HepG2 (cell line): ENCODE data around the gene NFATC4. TPM values are rescaled to one million over a fixed set of nuclear protein-coding genes. Genes with fewer than 3 reads are reported as not detected.

ENCODE experiments used
- ATAC-seq: fragments of 200-7000 bp; cut with Tn5 transposase; 3 replicates; pipeline ENCODE4 v1.9.1; 2020; ENCODE audit warnings: mild to moderate bottlenecking, moderate library complexity
- BruUV-seq: library from RNA; stranded (reverse); fragments of 400-500 nt; replicated peaks from 2 replicates; lab custom pipeline; 2021; lab: Mats Ljungman, UMichigan
- CTCF ChIA-PET: fragments of 300-600 bp; formaldehyde crosslinking; extraction: SDS; loops from one replicate; lab custom pipeline; 2021; ENCODE audit warnings: low total read pairs, inconsistent platforms, low intra/inter-chr PET ratio; lab: Yijun Ruan, JAX
- POLR2A ChIA-PET: fragments of 350-600 bp; sonication (Branson Sonifier 250); formaldehyde crosslinking; loops from one replicate; lab custom pipeline; 2020; ENCODE audit warnings: antibody characterized with exemption, inconsistent platforms; lab: Yijun Ruan, JAX
- DNase-seq: peaks from one replicate; pipeline ENCODE4 v3.0.0-alpha.2; 2015; ENCODE audit warnings: low spot score
- FAIRE-seq: peaks from 3 replicates; lab custom pipeline; 2011; peaks lifted over from hg19 to GRCh38; lab: Jason Lieb, UNC
- H2AFZ ChIP-seq: one replicate; pipeline ENCODE4 v1.6.1; 2011; ENCODE audit warnings: low read length, inconsistent platforms
- H3K27ac ChIP-seq: fragments of 300-600 bp; 3 replicates; pipeline ENCODE4 v1.8.0; 2011; ENCODE audit warnings: mixed run types, mild to moderate bottlenecking, mixed read lengths, low read length, inconsistent platforms; ENCODE audit not compliant: insufficient read depth; ENCODE audit errors: extremely low read length
- H3K27me3 ChIP-seq, 2 experiments: fragments of 200-600 bp in 1 of 2; 2 replicates in 1 of 2; 3 replicates in 1 of 2; pipeline versions ENCODE4 v1.6.0 to v1.8.0; 2011; ENCODE audit warnings: low read length in 2 of 2, mild to moderate bottlenecking in 2 of 2, moderate library complexity in 2 of 2, inconsistent platforms in 1 of 2; ENCODE audit not compliant: insufficient read depth in 2 of 2, control insufficient read depth in 1 of 2
- H3K36me3 ChIP-seq, 2 experiments: fragments of 200-600 bp in 1 of 2; replicated peaks in 1 of 2; 2 replicates in 1 of 2; 3 replicates in 1 of 2; pipeline versions ENCODE4 v1.5.1 to v1.8.0; 2011; ENCODE audit warnings: low read length in 2 of 2, inconsistent platforms in 1 of 2; ENCODE audit not compliant: insufficient read depth in 2 of 2, control insufficient read depth in 1 of 2
- H3K4me1 ChIP-seq: 2 replicates; pipeline ENCODE4 v1.5.1; 2012; ENCODE audit warnings: low read length, inconsistent platforms; ENCODE audit not compliant: insufficient read depth
- H3K4me2 ChIP-seq: 2 replicates; pipeline ENCODE4 v1.6.0; 2011; ENCODE audit warnings: low read depth, low read length, inconsistent platforms
- H3K4me3 ChIP-seq, 3 experiments: fragments of 200-600 bp in 1 of 3; sonication (generic), shearing (Covaris generic) in 1 of 3; replicated peaks in 1 of 3; 2 replicates each; pipeline ENCODE4 v1.5.1; 2011 to 2016; ENCODE audit warnings: low read length in 3 of 3, inconsistent platforms in 2 of 3, low read depth in 2 of 3, mild to moderate bottlenecking in 2 of 3, control low read depth in 1 of 3, mixed read lengths in 1 of 3; ENCODE audit not compliant: insufficient read depth in 1 of 3
- H3K79me2 ChIP-seq: one replicate; pipeline ENCODE4 v1.6.1; 2011; ENCODE audit warnings: low read length, inconsistent platforms; ENCODE audit not compliant: insufficient read depth
- H3K9ac ChIP-seq: 2 replicates; pipeline ENCODE4 v1.6.0; 2011; ENCODE audit warnings: mild to moderate bottlenecking, low read depth, low read length, inconsistent platforms; ENCODE audit not compliant: insufficient read depth
- H3K9me3 ChIP-seq: 2 replicates; pipeline ENCODE4 v1.5.1; 2012; ENCODE audit warnings: mild to moderate bottlenecking, low read length
- H4K20me1 ChIP-seq: 2 replicates; pipeline ENCODE4 v1.6.0; 2011; ENCODE audit warnings: inconsistent platforms, mild to moderate bottlenecking, low read length, moderate library complexity; ENCODE audit not compliant: insufficient read depth
- ADNP ChIP-seq: sonication (generic); formaldehyde crosslinking; IDR thresholded peaks from 2 replicates; pipeline ENCODE4 v1.4.0; 2020; ENCODE audit warnings: missing genetic modification reagents
- MIXL1 ChIP-seq: IDR thresholded peaks from 2 replicates; pipeline ENCODE4 v1.6.1; 2016
- SKI ChIP-seq: fragments of 450-650 bp; IDR thresholded peaks from one replicate; pipeline ENCODE4 v1.6.1; 2018; ENCODE audit warnings: mild to moderate bottlenecking; ENCODE audit not compliant: partially characterized antibody
- SMC3 ChIP-seq: IDR thresholded peaks from 2 replicates; pipeline ENCODE4 v1.6.1; 2011; ENCODE audit warnings: low read length, improper control_type of control experiment
- ZBTB7B ChIP-seq: sonication (generic); formaldehyde crosslinking; IDR thresholded peaks from 2 replicates; pipeline ENCODE4 v1.4.0; 2020; ENCODE audit warnings: missing genetic modification reagents
- ZNF260 ChIP-seq: sonication (generic); formaldehyde crosslinking; IDR thresholded peaks from 2 replicates; pipeline ENCODE4 v1.4.0; 2020; ENCODE audit warnings: missing genetic modification reagents, low read depth, mild to moderate bottlenecking, borderline replicate concordance
- ZNF317 ChIP-seq: sonication (generic); formaldehyde crosslinking; IDR thresholded peaks from 2 replicates; pipeline ENCODE4 v1.5.0; 2020; ENCODE audit warnings: mild to moderate bottlenecking, missing genetic modification reagents
- ZNF460 ChIP-seq: sonication (generic); formaldehyde crosslinking; IDR thresholded peaks from 2 replicates; pipeline ENCODE4 v1.5.1; 2020; ENCODE audit warnings: missing genetic modification reagents, mild to moderate bottlenecking, borderline replicate concordance
- ZNF550 ChIP-seq: sonication (generic); formaldehyde crosslinking; IDR thresholded peaks from 2 replicates; pipeline ENCODE4 v1.4.0; 2020; ENCODE audit warnings: mild to moderate bottlenecking, missing genetic modification reagents, borderline replicate concordance
- WGBS: methylation state at CpG from one replicate; pipeline ENCODE4 v1.1.6; 2017; ENCODE audit warnings: low lambda C conversion rate; 5-methylcytosine and 5-hydroxymethylcytosine counted together
- in situ Hi-C: cut with HindIII; loops from 2 replicates; pipeline ENCODE4 v1.10.0; 2017; ENCODE audit warnings: low pct_unique_long_range_greater_than_20kb; ENCODE audit not compliant: extremely low pct_ligation_motif_present
- intact Hi-C: fragments of 100-400 bp; cut with micrococcal nuclease; formaldehyde crosslinking; loops from one replicate; pipeline ENCODE4 v1.10.0; 2022; ENCODE audit not compliant: unreplicated experiment
- polyA plus RNA-seq, 8 experiments: library from polyadenylated mRNA; depleted of rRNA in 3 of 8; stranded (reverse) in 7 of 8; unstranded in 1 of 8; fragments of >200 nt; fragmentation: Illumina TruSeq in 4 of 8; extraction: Trizol in 4 of 8; gene quantifications; 2 replicates each; pipeline versions ENCODE4 v1.2.1 to v1.2.3, GENCODE V29; 2011 to 2016; ENCODE audit warnings: low read depth in 4 of 8, missing spikeins in 1 of 8, mixed read lengths in 1 of 8; ENCODE audit not compliant: insufficient read depth in 1 of 8
- total RNA-seq, 5 experiments: library from RNA; depleted of rRNA; stranded (reverse); fragments of >200 nt; fragmentation: Illumina TruSeq; extraction: Trizol; gene quantifications; 2 replicates each; pipeline ENCODE4 v1.2.3, GENCODE V29; 2016; ENCODE audit warnings: low read depth in 1 of 5
- TF ChIP-seq, protein P1 (sequence below): sonication (generic); formaldehyde crosslinking; IDR thresholded peaks from 2 replicates; pipeline ENCODE4 v1.4.0; 2020; ENCODE audit warnings: missing genetic modification reagents, borderline replicate concordance
- TF ChIP-seq, protein P2 (sequence below): sonication (generic); formaldehyde crosslinking; IDR thresholded peaks from 2 replicates; pipeline ENCODE4; 2020; ENCODE audit warnings: missing genetic modification reagents, mild to moderate bottlenecking, borderline replicate concordance
- TF ChIP-seq, protein P3 (sequence below): IDR thresholded peaks from 2 replicates; pipeline ENCODE4 v1.6.1; 2016; ENCODE audit warnings: mild to moderate bottlenecking, missing biosample characterization, missing genetic modification reagents
- TF ChIP-seq, protein P4 (sequence below): sonication (generic); formaldehyde crosslinking; IDR thresholded peaks from 2 replicates; pipeline ENCODE4 v1.5.1; 2020; ENCODE audit warnings: mild to moderate bottlenecking, missing genetic modification reagents, moderate library complexity

NFATC4 gene
- total and polyA plus RNA-seq, 2 of the 13 experiments (the other 11 are each of a cell fraction or from before 2014, with no cell fraction given) = 0.04 to 0.15 TPM

DNA sequence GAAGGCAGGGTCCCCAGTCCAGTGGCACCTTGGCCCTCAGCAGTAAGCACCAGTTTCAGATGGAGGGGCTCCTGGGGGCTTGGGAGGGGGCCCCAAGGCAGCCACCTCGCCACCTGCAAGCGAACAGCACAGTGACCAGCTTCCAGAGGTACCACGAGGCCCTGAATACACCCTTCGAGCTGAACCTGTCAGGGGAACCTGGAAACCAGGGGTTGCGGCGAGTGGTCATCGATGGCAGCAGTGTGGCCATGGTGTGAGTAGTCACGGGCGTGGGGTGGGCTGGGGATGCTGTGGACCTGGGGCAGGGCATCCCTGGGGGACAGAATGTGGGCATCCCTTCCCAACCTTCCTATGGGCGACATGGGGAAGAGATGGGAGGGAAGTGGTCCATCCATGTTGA lies 42.0 kb downstream of the NFATC4 start (continued):
- TF ChIP-seq, protein P1, sequence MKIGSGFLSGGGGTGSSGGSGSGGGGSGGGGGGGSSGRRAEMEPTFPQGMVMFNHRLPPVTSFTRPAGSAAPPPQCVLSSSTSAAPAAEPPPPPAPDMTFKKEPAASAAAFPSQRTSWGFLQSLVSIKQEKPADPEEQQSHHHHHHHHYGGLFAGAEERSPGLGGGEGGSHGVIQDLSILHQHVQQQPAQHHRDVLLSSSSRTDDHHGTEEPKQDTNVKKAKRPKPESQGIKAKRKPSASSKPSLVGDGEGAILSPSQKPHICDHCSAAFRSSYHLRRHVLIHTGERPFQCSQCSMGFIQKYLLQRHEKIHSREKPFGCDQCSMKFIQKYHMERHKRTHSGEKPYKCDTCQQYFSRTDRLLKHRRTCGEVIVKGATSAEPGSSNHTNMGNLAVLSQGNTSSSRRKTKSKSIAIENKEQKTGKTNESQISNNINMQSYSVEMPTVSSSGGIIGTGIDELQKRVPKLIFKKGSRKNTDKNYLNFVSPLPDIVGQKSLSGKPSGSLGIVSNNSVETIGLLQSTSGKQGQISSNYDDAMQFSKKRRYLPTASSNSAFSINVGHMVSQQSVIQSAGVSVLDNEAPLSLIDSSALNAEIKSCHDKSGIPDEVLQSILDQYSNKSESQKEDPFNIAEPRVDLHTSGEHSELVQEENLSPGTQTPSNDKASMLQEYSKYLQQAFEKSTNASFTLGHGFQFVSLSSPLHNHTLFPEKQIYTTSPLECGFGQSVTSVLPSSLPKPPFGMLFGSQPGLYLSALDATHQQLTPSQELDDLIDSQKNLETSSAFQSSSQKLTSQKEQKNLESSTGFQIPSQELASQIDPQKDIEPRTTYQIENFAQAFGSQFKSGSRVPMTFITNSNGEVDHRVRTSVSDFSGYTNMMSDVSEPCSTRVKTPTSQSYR (CRISPR knock-in tag) = no peak
- no peak for TF ChIP-seq ZBTB7B (CRISPR knock-in tag)
- TF ChIP-seq ZNF460 (CRISPR knock-in tag) = no peak

DNA sequence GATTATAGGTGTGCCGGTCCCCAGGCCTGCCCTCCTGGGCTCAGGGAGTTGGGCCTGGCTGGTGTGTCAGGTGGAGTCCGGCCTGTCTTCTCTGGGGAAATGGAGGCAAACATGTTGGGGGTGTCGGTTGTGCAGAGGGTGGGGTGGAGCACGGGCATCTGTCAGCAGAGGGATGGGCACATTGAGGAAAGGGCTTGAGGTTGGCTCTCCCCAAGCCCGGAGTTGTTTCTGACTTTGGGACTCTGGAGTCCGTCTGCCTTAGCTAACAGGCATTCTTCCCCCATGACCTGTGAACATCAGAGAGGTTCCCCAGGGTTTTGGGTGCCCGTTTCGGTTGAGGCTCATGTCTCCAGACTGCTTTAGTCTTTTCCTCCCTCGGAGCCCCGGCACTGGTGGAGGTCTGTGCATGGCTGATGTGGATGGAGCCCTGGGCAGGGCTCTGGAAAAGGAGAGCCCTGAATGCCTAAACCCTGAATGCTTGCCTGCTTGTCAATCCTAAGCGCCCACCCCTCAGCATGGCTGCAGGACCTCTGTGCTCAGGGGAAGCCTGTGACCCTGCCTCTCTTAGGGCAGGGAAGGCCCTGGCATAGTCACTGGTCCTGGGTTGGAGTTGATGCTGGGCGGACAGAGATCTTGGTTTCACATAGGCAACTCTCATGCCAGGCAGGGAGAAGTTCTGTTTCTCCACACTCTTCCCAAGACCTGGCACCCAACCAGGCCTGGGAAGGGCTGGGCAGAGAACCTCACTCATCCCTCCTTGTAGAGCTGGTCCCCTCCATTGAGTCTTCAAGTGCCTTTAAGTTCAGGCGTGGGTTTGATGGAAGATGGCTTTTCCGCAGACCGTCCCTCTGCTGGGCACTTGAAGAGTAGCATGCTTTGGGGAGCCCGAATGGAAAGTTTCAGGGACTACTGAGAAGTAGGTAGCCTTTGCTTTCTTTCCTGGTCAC lies 43.7 kb downstream of the NFATC4 start:
- FAIRE-seq (peak; percentile 93), ATAC-seq (peak; percentile 69), DNase-seq (peak; percentile 69)
- H3K27ac ChIP-seq = no peak overlapping the region
- H3K4me2 ChIP-seq = no peak overlapping the region
- CTCF ChIA-PET = interaction anchor here (0.7 to 3.7 kb wide), 6 partner anchors 20 to 83 kb away, joined by 3 to 72 read pairs (median 6); partner anchors contain the start of genes ADCY4 and NFATC4
- POLR2A ChIA-PET = interaction anchor here (1.2 kb wide), 1 partner anchor 18 kb away, joined by 3 read pairs; the partner anchor contains the start of gene KHNYN
- in situ Hi-C loops (no loop called here), intact Hi-C loops (loop anchor here (1.0 to 2.0 kb wide), 5 partner anchors 15 to 78 kb away; no protein-coding TSS in a partner anchor)
- no peaks in the 10 kb centered on the region for H3K4me1 ChIP-seq
- no peak overlapping the region for H2AFZ ChIP-seq
- H3K79me2 ChIP-seq = no peaks in the 10 kb centered on the region
- no peak overlapping the region for H3K9ac ChIP-seq
- H3K4me3 ChIP-seq = no peak overlapping the region
- no TSS peak for BruUV-seq
- H3K27me3 ChIP-seq = peaks cover 0 to 2% of the 10 kb centered on the region in 2 experiments; a peak in 1 of 5 replicates
- H3K36me3 ChIP-seq = no peaks in the 10 kb centered on the region
- 47% methylated on average over 16 of the region's 16 CpGs for WGBS
- no peaks in the 10 kb centered on the region for H4K20me1 ChIP-seq
- H3K9me3 ChIP-seq = no peaks in the 10 kb centered on the region
- TF ChIP-seq, protein P2, sequence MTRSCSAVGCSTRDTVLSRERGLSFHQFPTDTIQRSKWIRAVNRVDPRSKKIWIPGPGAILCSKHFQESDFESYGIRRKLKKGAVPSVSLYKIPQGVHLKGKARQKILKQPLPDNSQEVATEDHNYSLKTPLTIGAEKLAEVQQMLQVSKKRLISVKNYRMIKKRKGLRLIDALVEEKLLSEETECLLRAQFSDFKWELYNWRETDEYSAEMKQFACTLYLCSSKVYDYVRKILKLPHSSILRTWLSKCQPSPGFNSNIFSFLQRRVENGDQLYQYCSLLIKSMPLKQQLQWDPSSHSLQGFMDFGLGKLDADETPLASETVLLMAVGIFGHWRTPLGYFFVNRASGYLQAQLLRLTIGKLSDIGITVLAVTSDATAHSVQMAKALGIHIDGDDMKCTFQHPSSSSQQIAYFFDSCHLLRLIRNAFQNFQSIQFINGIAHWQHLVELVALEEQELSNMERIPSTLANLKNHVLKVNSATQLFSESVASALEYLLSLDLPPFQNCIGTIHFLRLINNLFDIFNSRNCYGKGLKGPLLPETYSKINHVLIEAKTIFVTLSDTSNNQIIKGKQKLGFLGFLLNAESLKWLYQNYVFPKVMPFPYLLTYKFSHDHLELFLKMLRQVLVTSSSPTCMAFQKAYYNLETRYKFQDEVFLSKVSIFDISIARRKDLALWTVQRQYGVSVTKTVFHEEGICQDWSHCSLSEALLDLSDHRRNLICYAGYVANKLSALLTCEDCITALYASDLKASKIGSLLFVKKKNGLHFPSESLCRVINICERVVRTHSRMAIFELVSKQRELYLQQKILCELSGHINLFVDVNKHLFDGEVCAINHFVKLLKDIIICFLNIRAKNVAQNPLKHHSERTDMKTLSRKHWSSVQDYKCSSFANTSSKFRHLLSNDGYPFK (CRISPR knock-in tag) = no peak
- TF ChIP-seq SKI = no peak
- 0 out of 2 replicates have a peak, but pooled peaks have one; percentile 21 for TF ChIP-seq MIXL1 (CRISPR knock-in tag)
- no peak for TF ChIP-seq ZNF550 (CRISPR knock-in tag)
- TF ChIP-seq, protein P3, sequence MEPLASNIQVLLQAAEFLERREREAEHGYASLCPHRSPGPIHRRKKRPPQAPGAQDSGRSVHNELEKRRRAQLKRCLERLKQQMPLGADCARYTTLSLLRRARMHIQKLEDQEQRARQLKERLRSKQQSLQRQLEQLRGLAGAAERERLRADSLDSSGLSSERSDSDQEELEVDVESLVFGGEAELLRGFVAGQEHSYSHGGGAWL (CRISPR knock-in tag) = no peak
- no peak for TF ChIP-seq ADNP (CRISPR knock-in tag)
- TF ChIP-seq, protein P4, sequence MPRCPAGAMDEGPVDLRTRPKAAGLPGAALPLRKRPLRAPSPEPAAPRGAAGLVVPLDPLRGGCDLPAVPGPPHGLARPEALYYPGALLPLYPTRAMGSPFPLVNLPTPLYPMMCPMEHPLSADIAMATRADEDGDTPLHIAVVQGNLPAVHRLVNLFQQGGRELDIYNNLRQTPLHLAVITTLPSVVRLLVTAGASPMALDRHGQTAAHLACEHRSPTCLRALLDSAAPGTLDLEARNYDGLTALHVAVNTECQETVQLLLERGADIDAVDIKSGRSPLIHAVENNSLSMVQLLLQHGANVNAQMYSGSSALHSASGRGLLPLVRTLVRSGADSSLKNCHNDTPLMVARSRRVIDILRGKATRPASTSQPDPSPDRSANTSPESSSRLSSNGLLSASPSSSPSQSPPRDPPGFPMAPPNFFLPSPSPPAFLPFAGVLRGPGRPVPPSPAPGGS (CRISPR knock-in tag) = no peak
- TF ChIP-seq SMC3 = peak; percentile 94
- TF ChIP-seq ZNF260 (CRISPR knock-in tag) = no peak
- no peak for TF ChIP-seq ZNF317 (CRISPR knock-in tag)
